Dermis blood vessel endothelial cell (primary cell): ENCODE measurements around the gene SLFN12L. TPM values are rescaled to one million over a fixed set of nuclear protein-coding genes. Genes with fewer than 3 reads are reported as not detected.
"Not testable (repeated sequence)": the region's sequence is repeated elsewhere in the genome, so short reads cannot be mapped to it uniquely, and the experiment has no call there.

ENCODE experiments used
- DNase-seq: peaks from one replicate; pipeline ENCODE4 v3.0.0; 2010
- total RNA-seq: library from RNA; depleted of rRNA; stranded (reverse); fragments of >200 nt; gene quantifications from 2 replicates; pipeline ENCODE4 v1.2.3, GENCODE V29; 2014

SLFN12L gene
- total RNA-seq, 1 donor from 2014 or later, result under 0.01 TPM

DNA sequence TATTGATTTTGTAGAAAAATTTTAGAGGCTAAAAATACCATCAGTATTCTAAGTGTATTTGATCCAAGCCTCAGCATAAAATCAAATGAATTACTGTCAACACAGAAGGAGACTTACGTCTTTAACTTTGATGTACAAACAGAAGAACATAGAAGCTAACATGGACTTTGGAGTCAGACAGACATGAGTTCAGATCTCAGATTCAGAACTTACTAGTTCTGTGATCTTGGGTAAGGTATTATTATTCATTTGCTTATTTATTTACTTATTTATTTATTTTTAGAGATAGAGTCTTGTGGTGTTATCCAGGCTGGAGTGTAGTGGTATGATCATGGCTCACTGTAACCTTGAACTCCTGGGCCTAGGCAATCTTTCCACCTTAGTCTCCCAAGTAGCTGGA, 4.0 kb upstream of the SLFN12L start:
- peak; percentile 28 for DNase-seq

DNA sequence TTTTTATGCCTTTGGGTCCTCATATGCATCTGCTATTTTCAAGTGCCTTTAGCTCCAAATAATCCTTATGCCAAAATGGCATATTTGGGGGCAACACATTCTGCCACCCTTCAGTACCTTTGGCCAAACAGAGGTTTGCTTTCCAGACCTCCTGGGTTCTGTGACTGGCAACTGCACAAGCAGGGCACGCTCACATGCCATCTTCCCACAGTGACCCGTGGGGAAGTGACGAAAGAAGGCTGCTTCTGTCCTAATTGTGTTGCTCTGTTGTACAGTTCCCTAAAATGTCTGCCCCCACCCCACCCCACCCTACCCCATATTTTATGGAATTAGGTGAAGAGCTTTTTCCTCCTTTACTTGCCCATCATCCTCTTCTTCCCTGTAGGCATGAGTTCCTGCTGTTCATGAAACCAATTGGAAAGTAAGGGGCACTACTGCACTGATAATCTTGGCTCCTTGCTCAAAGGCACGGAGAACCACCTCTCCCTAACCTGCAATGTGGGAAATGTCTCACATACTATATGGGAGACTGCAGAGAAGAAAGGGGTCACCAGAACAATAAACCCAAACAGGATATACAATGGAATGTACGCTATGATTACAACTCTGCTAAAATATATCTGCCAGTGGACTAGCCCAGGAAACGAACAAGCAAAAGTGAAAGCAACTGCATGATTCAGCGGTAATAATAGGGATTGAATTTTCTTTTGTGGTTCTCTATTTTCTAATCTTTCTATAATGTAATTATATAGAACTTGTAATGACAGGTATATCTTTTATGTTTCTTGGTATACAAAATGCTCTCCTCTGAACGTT, 3.3 kb upstream of the SLFN12L start:
- DNase-seq, result peak; percentile 87

DNA sequence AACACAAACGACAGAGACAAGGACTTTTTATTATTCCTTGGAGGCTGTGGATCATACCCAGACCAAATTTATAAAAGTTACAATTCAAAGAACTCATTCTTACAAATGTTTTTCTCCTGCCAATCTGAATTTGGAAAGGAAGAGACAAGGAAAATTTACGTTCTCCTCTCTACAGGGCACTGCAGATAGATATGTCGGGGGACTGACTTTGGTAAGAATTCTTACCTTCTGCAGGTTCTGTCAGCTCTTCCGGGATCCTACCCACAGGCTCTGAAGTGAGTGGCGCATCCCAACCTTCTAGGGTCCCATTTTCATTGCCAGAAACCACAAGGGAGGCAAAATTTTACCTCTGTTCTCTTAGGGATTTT, 2.2 kb upstream of the SLFN12L start:
- no peak for DNase-seq

DNA sequence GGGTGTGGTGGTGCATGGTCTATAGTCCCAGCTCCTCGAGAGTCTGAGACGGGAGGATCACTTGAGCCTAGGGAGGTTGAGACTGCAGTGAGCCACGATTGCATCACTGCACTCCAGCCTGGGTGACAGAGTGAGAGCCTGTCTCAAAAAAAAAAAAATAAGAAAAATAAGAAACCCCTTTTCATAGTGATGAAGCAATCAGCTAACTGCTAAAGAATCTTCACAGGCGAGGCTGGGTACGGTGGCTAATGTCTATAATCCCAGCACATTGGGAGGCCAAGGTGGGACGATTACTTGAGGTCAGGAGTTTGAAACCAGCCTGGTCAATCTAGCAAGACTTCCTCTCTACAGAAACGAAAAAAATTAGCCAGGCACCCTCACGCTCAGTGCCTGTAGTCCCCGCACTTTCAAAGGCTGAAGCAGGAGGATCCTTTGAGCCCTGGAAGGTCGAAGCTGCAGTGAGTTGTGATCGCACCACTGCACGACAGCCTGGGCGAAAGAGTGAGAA, 760 bp downstream of the SLFN12L start:
- DNase-seq, result no peak

DNA sequence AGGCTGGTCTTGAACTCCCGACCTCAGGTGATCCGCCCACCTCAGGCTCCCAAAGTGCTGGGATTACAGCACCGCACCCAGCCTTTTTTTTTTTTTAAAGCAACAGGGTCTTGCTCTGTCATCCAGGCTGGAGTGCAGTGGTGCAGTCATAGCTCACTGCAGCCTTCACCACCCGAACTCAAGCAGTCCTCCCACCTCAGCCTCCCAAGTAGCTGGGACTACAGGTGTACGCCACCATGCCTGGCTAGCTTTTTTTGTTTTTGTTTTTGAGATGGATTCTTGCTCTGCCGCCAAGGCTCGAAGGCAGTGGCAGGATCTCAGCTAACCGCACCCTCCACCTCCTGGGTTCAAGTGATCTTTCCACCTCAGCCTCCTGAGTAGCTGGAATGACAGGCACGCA, 2.1 kb downstream of the SLFN12L start:
- DNase-seq, result not testable (repeated sequence)

DNA sequence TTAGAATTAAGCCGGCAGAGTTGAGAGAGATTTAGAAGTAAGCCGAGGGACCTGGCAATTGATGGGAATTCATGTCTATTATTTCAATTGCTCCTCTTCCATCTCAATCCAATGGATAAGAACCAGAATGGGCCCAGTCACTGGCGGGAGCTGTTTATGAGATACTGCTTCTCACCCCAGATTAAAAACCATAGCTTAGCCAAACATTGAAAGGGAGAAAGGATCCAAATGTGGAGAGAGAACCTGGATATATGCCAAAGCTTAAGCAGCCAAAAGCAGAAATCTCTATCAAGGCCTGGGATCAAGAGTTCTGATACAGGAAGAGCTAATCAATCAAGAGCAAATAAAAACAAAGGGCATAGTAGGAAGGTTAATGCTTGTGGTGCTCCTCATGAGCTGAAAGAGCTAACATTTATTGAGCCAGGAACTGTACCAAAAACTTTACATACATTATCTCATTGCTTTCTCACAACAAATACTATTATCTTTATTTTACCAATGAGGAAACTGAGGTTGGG, 2.8 kb downstream of the SLFN12L start:
- DNase-seq, result no peak

DNA sequence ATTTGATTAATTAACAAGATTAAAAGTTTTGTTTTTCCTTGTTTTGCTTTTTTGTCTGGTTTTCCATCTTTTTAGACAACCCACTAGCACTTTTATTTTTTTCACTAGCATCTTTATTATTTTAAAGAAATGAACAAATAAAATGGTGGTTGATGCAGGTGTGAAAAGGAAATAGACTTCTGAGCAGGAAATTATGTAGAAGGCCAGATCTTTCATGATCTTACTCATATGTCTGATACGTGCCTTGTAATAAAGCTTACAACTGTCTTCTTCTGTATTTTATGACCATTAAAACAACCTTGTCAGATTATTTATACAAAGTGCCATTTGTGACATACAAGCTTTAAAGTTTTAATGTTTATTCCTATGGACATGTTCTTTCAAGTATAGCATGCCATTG, 6.3 kb downstream of the SLFN12L start:
- DNase-seq, result no peak

DNA sequence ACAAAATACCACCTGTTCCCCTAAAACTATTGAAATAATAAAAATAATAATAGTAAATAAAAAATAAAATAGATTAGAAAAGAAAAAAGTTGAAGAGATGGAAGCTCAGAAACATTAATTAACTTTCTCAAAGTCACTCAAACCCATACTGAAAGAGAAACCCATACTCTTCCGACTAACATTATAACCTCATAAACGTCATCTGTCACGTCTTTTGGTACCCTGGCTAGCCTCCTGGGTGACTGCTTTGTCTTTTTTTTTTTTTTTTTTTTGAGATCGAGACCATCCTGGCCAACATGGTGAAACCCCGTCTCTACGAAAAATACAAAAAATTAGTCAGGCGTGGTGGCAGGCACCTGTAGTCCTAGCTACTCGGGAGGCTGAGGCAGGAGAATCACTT, 7.6 kb downstream of the SLFN12L start:
- no peak for DNase-seq

DNA sequence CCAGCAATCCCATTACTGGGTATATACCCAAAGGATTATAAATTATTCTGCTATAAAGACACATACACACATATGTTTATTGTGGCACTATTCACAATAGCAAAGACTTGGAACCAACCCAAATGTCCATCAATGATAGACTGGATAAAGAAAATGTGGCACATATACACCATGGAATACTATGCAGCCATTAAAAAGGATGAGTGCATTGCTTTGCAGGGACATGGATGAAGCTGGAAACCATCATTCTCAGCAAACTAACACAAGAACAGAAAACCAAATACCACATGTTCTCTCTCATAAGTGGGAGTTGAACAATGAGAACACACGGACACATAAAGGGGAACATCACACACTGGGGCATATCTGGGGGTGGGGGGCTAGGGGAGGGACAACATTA, 8.2 kb downstream of the SLFN12L start:
- DNase-seq, result not testable (repeated sequence)

DNA sequence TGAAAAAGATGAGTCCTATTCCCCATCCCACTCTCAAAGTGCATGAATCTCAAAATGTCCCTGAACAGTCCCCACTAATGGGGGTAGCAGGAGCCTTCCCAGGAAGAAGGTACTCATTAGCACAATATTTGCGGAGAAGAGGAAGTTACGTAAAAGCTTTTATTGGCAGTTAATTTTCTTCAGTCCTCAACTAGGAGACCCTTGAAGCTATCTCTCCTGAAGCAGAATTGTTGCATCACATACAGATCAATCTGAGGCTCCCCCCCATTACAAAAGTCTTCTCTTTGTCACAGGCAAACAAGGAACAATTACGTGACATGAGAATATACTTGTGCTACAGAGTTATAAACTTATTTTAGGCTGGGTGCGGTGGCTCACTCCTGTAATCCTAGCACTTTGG, 14.2 kb downstream of the SLFN12L start:
- no peak for DNase-seq

DNA sequence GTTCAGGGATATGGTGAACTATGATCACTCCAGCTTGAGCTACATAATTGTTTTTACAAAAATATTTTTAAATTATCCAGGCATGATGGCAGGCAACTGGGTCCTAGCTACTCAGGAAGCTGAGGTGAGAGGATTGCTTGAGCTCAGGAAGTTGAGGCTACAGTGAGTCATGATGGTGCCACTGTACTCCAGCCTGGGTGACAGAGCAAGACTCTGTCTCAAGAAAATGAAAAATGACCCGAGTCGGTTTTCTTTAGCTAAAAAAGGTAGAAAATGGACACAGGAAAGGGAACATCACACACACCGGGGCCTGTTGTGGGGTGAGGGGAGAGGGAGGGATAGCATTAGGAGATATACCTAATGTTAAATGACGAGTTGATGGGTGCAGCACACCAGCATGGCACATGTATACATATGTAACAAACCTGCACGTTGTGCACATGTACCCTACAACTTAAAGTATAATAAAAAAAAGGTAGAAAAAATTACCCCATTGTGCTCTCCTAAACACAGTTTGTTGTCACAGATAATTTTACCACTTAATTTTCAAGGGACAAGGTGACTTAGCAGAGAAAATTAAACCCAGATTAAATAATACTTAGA, 15.7 kb downstream of the SLFN12L start:
- peak; percentile 27 for DNase-seq

DNA sequence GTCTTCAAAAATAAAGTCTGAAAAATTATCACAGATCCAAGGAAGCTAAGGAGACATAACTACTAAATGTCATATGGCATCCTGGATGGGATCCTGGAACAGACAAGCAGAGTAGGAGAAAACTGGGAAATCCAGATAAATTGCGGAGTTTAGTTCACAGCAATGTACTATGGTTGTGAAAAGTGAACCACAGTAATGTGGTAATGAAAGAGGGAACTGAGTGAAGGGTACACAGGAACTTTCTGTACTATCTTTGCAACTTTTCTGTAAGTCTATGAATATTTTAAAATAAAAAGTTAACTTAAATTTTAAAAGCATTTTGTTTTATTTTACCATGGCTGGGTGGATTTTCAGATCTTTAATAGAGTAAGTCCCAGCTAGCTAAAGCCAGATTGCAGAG, 16.3 kb downstream of the SLFN12L start:
- DNase-seq, result no peak

DNA sequence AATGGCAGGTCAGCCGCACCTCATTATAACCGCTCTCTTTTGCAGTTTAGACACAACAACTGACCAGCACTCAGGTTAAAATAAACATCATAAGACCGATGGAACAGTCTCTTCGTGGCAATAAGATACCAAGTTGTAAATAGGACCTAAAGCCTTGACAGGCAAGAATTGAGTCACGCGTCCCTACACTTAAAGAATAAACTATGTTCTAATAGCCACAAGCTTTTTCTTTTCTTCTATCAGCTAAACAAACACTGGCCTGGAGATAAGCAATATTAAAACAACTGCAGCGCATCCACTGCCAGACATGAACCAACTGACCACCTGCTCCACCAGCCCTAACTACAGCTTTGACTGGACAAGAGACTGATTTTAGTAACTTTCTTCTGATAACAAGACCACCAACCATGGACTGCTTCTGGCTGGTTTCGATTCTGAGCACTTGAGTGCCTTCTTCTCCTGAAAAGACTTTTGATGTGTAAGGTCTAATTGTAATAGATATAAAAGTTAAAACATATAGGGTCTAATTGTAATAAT, 17.5 kb downstream of the SLFN12L start:
- no peak for DNase-seq

DNA sequence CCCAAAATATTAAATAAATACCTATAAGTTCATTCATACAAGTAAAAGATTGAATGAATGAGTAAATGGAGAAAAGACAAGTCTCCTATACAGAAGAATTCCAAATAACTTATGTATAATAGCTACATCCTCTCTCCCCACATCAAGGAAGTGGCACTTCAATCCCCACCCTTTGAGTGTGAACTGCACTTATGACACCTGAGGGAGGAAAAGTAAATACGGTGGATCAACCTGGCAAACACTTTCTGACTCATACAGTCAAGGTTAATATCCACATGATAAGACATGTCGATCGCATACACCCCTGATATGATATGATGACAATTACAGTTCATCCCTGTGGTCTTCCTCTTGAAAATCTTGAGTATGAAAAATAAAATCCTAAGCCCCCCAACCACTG, 18.0 kb downstream of the SLFN12L start:
- no peak for DNase-seq

DNA sequence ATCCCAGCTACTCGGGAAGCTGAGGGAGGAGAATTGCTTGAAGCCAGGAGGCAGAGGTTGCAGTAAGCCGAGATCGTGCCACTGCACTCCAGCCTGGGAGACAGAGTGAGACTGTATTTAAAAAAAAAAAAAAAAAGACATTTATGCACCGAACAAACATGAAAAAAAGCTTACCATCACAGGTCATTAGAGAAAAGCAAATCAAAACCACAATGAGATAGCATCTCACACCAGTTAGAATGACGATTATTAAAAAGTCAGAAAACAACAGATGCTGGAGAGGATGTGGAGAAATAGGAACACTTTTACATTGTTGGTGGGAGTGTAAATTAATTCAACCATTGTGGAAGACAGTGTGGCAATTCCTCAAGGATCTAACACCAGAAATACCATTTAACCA, 19.0 kb downstream of the SLFN12L start:
- not testable (repeated sequence) for DNase-seq

DNA sequence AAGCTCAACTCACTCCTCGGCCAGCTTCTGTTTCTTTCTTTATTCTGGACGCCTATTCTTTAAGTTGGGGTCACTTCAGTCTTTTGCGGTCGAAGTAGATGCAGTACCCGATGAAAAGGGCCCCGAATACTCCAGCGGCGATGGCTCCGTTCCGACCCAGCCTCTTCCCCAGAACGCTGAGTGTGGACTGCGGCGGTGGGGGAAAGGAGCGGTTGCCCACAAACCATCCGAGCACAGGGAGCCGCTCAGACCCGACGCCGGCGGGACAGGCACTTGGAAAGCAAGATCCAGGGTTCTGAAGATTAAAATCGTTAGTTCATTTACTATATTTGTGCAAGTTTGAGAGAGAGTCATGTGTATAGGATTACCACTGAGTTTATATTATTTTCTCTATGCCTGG, 22.5 kb downstream of the SLFN12L start:
- DNase-seq, result no peak

DNA sequence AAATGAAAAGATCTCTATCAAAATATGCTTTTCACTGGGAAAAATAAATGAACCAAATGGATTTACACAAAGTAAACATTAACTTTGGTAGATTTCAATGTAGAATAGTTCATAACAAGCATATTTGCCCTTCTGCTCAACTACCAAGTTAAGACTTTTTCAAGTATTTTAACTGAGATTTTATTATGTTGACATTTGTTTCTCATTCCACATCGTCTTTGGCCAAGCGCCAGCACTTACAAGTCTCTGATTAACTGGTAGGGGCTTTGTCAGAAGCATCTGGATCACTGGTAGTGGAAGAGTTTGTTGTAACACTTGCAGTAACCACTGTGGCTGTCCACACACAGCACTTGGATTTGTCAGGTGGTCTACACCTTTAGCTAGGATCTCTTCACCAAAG, 22.9 kb downstream of the SLFN12L start:
- DNase-seq, result no peak

DNA sequence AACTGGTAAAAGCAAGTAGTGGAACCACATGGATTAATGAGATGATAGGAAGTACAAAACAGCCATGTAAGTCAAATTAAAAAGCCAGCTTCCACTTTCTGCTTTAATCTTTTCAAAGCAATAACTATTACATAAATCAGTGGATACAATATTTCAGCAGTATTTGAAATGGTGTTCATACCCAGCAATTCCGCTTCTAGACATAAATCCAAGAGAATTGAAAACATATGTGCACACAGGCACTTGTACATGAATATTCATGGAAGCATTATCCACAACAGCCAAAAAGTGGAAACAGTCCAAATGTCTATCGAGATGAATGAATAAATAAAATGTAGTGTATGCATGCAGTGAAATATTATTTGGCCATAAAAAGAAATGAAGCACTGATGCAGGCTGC, 27.4 kb downstream of the SLFN12L start:
- no peak for DNase-seq

DNA sequence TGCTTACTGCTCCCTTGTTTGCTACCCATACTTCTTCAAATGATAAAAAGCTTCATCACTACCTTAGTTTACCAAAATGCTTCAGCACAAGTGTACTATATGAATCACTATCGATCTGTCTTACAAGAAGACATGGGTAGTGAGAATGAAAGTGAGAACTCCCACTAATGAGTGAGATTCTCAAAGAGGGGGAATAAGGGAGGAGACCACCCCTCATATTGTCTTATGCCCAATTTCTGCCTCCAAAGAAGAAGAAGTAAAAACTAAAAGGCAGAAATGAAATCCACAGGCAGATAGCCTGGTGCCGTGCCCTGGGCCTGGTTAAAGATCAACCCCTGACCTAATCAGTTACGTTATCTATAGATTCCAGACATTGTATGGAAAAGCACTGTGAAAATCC, 29.8 kb downstream of the SLFN12L start:
- not testable (repeated sequence) for DNase-seq

DNA sequence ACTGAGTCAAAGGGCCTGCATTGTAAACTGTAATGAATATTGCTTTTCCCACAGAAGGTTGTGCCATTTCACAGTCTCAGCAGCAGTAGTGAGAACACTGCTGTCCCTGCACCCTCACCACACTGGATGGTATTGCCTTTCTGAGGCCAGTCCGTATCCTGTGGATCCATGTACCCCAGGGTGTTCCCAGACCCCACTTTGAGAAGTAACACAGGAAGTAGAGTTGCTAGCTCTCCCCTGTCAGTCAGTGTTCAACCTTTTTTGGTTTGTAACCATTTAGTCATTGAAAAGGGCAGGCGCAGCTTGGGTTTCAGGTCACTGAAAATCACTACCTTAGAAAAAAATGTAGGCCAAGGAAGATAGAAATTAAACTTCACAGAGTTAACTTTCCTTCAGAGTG, 37.9 kb downstream of the SLFN12L start:
- no peak for DNase-seq

DNA sequence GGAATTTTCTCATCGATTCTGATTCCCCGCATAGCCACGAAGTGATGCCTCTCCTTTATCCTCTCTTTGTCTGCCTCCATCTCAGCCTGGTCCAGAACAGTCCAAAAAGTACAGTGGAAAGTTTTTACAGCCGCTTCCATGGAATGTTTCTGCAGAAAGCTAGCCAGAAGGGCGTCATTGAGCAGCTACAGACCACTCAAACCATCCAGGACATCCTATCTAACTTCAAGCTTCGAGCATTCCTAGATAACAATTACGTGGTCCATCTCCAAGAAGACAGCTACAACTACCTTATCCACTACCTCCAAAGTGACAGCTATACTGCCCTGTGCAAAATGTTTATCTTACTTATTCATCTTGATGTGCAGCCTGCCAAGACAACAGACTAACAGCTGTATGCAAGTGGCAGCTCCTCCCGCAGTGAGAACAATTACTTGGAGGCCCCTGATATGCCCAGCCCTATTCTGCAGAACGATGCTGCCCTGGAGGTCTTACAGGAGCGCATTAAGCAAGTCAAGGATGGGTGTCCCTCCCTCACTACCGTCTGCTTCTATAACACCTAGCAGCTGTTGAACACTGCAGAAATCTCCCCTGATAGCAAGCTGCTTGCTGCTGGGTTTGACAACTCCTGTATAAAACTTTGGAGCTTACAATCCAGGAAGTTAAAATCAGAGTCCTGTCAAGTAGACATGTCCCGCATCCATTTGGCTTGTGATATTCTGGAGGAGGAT, 38.9 kb downstream of the SLFN12L start:
- no peak for DNase-seq

DNA sequence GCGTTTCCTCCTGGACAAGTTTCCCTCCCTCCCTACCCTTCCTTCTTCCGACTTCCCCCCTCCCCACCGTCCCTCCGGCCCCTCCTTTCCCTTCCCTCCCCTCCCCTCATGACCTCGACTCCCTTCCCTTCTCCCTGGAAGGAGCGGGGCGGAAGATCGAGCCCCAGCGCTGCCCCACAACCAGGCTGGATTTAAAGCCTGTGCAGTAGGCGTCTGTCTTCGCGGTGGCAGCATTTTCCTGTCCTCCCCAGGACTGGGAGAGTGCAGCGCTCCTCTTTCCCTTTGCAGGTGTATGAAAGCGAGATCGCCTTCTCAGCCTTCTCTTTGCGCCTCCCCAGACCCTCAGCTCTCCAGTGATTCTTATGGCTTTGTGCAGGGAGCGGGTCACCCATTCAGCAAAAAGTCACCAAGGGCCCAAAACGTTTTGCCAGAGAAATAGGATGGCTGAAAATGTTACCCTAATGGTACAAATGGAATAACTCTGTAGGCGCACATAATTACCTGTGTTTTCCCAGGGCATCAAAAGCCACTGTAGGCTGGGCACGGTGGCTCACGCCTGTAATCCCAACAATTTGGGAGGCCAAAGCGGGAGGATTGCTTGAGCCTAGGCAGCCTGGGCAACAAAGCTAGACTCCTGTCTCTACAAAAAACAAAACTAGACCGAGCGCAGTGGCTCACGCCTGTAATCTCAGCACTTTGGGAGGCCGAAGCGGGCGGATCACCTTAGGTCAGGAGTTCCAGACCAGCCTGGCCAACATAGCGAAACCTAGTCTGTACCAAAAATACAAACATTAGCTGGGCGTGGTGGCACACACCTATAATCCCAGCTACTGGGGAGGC, 40.8 kb downstream of the SLFN12L start:
- DNase-seq, result no peak
